Esophagus muscularis mucosa (tissue), 4 donors: ENCODE results near the gene PTGES3L. TPM values are rescaled to one million over a fixed set of nuclear protein-coding genes. Genes with fewer than 3 reads are reported as not detected.

Source experiments
- DNase-seq: peaks from one replicate; pipeline ENCODE4 v3.0.0-alpha.2; 2017; ENCODE audit errors: extremely low spot score
- H3K27ac ChIP-seq, 4 donors: fragments of 200-600 bp; sonication (generic); replicated peaks in 1 of 4; 1 replicate in 3 of 4; 2 replicates in 1 of 4; pipeline ENCODE4 v1.5.1; 2016 to 2019; ENCODE audit warnings: mild to moderate bottlenecking in 1 of 4
- H3K27me3 ChIP-seq, 4 donors: fragments of 200-600 bp; sonication (generic); one replicate each; pipeline versions ENCODE4 v1.5.1 to v1.6.0; 2016 to 2019
- H3K36me3 ChIP-seq, 4 donors: fragments of 200-600 bp; sonication (generic); one replicate each; pipeline ENCODE4 v1.5.1; 2016 to 2019
- H3K4me1 ChIP-seq, 4 donors: fragments of 200-600 bp; sonication (generic); one replicate each; pipeline ENCODE4 v1.5.1; 2016 to 2019
- H3K4me3 ChIP-seq, 4 donors: fragments of 200-600 bp; sonication (generic); 1 replicate in 2 of 4; 2 replicates in 2 of 4; pipeline ENCODE4 v1.5.1; 2016 to 2019; ENCODE audit warnings: mild to moderate bottlenecking in 4 of 4, moderate library complexity in 1 of 4
- H3K9me3 ChIP-seq, 4 donors: fragments of 200-600 bp; sonication (generic); 1 replicate in 3 of 4; 2 replicates in 1 of 4; pipeline ENCODE4 v1.5.1; 2016 to 2019
- EP300 ChIP-seq: sonication (generic); formaldehyde crosslinking; IDR thresholded peaks from one replicate; pipeline ENCODE4 v1.6.1; 2017; ENCODE audit warnings: antibody characterized with exemption
- POLR2A ChIP-seq: fragments of 450-650 bp; IDR thresholded peaks from one replicate; pipeline ENCODE4 v1.6.1; 2017; ENCODE audit warnings: antibody characterized with exemption, moderate library complexity, mild to moderate bottlenecking, low read depth
- POLR2AphosphoS5 ChIP-seq, 2 donors: sonication (generic); formaldehyde crosslinking; IDR thresholded peaks; one replicate each; pipeline ENCODE4 v1.6.1; 2017; ENCODE audit warnings: antibody characterized with exemption in 2 of 2
- WGBS: methylation state at CpG from one replicate; pipeline ENCODE4 v1.1.5; 2018; 5-methylcytosine and 5-hydroxymethylcytosine counted together
- intact Hi-C: fragments of 100-400 bp; cut with DNase I; formaldehyde crosslinking; loops from one replicate; pipeline ENCODE4 v1.15.1; 2023
- total RNA-seq, 4 donors: library from RNA; depleted of rRNA; stranded (reverse); fragments of >200 nt; gene quantifications; one replicate each; pipeline versions ENCODE4 v1.1.0 to v1.2.1, GENCODE V29; 2016
- TF ChIP-seq, protein P1 (sequence below), 3 experiments: fragments of 200-600 bp in 2 of 3; fragments of 450-650 bp in 1 of 3; sonication (generic) in 2 of 3; IDR thresholded peaks; one replicate each; pipeline ENCODE4 v1.5.1; 2017 to 2019; ENCODE audit warnings: antibody characterized with exemption in 3 of 3, mild to moderate bottlenecking in 2 of 3, moderate library complexity in 1 of 3

PTGES3L gene
- total RNA-seq, 4 donors from 2014 or later: 7.8 to 18.3 (median 13.1) TPM

DNA sequence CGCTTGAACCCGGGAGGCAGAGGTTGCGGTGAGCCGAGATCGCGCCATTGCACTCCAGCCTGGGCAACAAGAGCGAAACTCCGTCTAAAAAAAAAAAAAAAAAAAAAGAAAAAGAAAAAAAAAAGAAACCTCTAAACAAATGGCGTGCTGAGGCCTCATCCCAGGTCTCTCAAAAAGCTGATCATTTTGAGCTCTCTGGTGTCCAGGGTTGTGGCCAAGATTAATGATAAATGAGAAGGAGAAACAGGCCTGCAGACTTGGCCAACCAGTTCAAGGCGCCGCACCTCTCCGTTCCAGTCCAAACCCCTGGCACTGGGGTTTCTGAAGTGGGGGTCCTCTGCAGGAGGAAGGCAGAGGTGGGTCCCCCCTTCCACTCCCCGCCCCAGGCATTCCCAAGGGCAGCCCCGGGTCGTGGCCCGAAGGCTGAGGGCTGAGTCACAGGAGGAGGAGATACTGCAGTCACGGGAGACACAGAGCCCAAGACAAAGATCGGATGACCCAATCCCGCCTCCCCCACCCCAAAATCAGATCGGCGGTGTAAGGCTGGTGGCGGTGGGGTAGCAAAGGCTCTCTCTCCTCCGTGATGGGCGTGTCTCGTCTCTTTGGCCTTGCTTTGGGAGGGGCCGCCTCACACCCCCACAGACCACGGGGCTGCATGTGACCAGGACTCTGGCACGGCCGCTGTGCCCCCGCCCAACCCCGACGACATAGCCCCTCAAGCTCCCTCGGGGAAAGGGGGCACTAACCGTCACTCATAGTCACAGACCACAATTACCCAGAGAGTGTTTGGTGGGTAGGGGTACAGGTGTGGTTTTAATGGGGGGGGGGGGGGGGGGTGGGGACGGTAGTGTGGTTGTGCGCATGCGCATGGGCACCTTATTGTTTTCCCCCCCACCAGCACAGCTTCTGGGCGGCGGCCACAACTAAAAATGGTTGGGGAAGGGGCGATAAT lies 41.2 kb upstream of the PTGES3L start:
- Histone ChIP-seq H3K36me3 (peaks cover 6 to 25% (median 24%) of the 10 kb centered on the region in 4 donors), H3K27ac (peak overlapping the region; percentile 85 to 93 (median 88)), H3K9me3 (no peaks in the 10 kb centered on the region), H3K27me3 (no peaks in the 10 kb centered on the region), H3K4me3 (peak overlapping the region; percentile 86 to 97 (median 94)), H3K4me1 (peaks cover 44 to 70% (median 65%) of the 10 kb centered on the region in 4 donors)
- TF ChIP-seq EP300 (no peak), POLR2A (no peak), POLR2AphosphoS5 (IDR thresholded peaks at IDR 0.05) (peak; percentile 51 to 74)
- TF ChIP-seq, protein P1, sequence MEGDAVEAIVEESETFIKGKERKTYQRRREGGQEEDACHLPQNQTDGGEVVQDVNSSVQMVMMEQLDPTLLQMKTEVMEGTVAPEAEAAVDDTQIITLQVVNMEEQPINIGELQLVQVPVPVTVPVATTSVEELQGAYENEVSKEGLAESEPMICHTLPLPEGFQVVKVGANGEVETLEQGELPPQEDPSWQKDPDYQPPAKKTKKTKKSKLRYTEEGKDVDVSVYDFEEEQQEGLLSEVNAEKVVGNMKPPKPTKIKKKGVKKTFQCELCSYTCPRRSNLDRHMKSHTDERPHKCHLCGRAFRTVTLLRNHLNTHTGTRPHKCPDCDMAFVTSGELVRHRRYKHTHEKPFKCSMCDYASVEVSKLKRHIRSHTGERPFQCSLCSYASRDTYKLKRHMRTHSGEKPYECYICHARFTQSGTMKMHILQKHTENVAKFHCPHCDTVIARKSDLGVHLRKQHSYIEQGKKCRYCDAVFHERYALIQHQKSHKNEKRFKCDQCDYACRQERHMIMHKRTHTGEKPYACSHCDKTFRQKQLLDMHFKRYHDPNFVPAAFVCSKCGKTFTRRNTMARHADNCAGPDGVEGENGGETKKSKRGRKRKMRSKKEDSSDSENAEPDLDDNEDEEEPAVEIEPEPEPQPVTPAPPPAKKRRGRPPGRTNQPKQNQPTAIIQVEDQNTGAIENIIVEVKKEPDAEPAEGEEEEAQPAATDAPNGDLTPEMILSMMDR (IDR thresholded peaks at IDR 0.05): no peak
- DNase-seq: peak; percentile 96
- 25% methylated on average over 24 of the region's 40 CpGs for WGBS
- intact Hi-C loops: loop anchor here (5.0 kb wide), 1 partner anchor 146 kb away; no protein-coding TSS in a partner anchor

- DNase-seq: no peak
- TF ChIP-seq EP300: no peak
- TF ChIP-seq, protein P1 (IDR thresholded peaks at IDR 0.05): no peak
- TF ChIP-seq POLR2AphosphoS5 (IDR thresholded peaks at IDR 0.05): no peak
- no peak for TF ChIP-seq POLR2A
- Histone ChIP-seq H3K36me3 (peaks cover 9 to 35% (median 33%) of the 10 kb centered on the region in 4 donors), H3K4me1 (peaks cover 50 to 72% (median 70%) of the 10 kb centered on the region in 4 donors), H3K27ac (peak overlapping the region; percentile 85 to 93 (median 88)), H3K9me3 (no peaks in the 10 kb centered on the region), H3K4me3 (peak overlapping the region; percentile 86 to 97 (median 94)), H3K27me3 (no peaks in the 10 kb centered on the region)
- intact Hi-C loops: loop anchor here (5.0 kb wide), 1 partner anchor 147 kb away; no protein-coding TSS in a partner anchor
- 58% methylated on average over 6 of the region's 6 CpGs for WGBS
Measured at GRCh38 chr17:43020030-43020621, 40.2 kb upstream of the PTGES3L start.

DNA sequence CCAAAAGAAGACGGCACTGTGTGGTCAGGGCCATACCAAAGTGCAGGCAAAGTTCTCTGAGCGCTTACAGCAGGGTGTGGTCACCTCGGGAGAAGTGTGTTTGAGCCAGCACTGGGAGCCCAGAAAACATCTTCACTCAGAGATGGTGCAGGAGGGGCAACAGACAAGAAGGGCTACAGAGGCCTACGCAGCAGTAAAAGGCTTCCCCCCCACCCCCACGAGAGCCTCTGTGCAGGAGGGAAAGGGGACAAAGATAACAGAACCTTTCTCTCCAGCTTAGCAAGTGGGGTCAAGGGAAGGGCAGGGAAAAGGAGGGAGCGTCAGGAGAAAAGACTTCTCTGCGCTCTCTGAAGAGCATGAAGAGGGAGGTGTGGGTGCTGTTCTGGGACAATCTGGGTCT lies 39.5 kb upstream of the PTGES3L start:
- no peaks in the 10 kb centered on the region for H3K27me3 ChIP-seq
- no peak for TF ChIP-seq EP300
- peaks cover 9 to 41% (median 38%) of the 10 kb centered on the region in 4 donors for H3K36me3 ChIP-seq
- H3K4me1 ChIP-seq: peaks cover 57 to 74% (median 72%) of the 10 kb centered on the region in 4 donors
- WGBS: 32% methylated on average over 7 of the region's 7 CpGs
- H3K4me3 ChIP-seq: peak overlapping the region; percentile 86 to 97 (median 94)
- intact Hi-C loops: no loop called here
- peak overlapping the region; percentile 85 to 93 (median 88) for H3K27ac ChIP-seq
- no peaks in the 10 kb centered on the region for H3K9me3 ChIP-seq
- no peak for DNase-seq

- no peak for DNase-seq
- WGBS: 48% methylated on average over 4 of the region's 4 CpGs
- H3K36me3 ChIP-seq: peaks cover 12 to 46% (median 43%) of the 10 kb centered on the region in 4 donors
- H3K4me1 ChIP-seq: peaks cover 62 to 74% (median 72%) of the 10 kb centered on the region in 4 donors
- no peaks in the 10 kb centered on the region for H3K9me3 ChIP-seq
- peak overlapping the region; percentile 47 to 93 (median 86) for H3K27ac ChIP-seq
- intact Hi-C loops: no loop called here
- TF ChIP-seq POLR2A (no peak), EP300 (no peak), POLR2AphosphoS5 (IDR thresholded peaks at IDR 0.05) (no peak)
- TF ChIP-seq, protein P1 (IDR thresholded peaks at IDR 0.05): no peak
- H3K4me3 ChIP-seq: peak overlapping the region in 1 of 4 donors; percentile 96
- H3K27me3 ChIP-seq: no peaks in the 10 kb centered on the region
Measured at GRCh38 chr17:43018932-43019331, 39.1 kb upstream of the PTGES3L start.
